PC-9 (cell line): ENCODE data around the gene FKBP7. TPM values are rescaled to one million over a fixed set of nuclear protein-coding genes. Genes with fewer than 3 reads are reported as not detected.

Experiments used
- BruUV-seq: library from RNA; stranded (reverse); fragments of 400-500 nt; replicated peaks from 2 replicates; lab custom pipeline; 2021; lab: Mats Ljungman, UMichigan
- CTCF ChIA-PET: fragments of 300-600 bp; sonication (Branson Sonifier 250); formaldehyde crosslinking; loops from one replicate; lab custom pipeline; 2022; ENCODE audit warnings: antibody characterized with exemption; lab: Charles Lee
- POLR2A ChIA-PET: fragments of 300-600 bp; sonication (Branson Sonifier 250); formaldehyde crosslinking; loops from one replicate; lab custom pipeline; 2022; ENCODE audit warnings: antibody characterized with exemption; ENCODE audit not compliant: unreplicated experiment; lab: Charles Lee
- DNase-seq, 2 experiments: peaks; one replicate each; pipeline versions ENCODE4 v3.0.0 to v3.0.0-alpha.2; 2015 to 2022; ENCODE audit warnings: mixed read lengths in 1 of 2
- H2AFZ ChIP-seq: fragments of 200-600 bp; sonication (generic); 2 replicates; pipeline ENCODE4 v1.8.1; 2017; ENCODE audit warnings: antibody characterized with exemption
- H3F3A ChIP-seq: fragments of 200-600 bp; sonication (generic); 2 replicates; pipeline ENCODE4 v1.8.1; 2017; ENCODE audit warnings: antibody characterized with exemption, mild to moderate bottlenecking, low read depth; ENCODE audit not compliant: insufficient read depth
- H3K27ac ChIP-seq: fragments of 200-600 bp; sonication (generic); 2 replicates; pipeline ENCODE4 v1.6.1; 2016; ENCODE audit warnings: mixed run types
- H3K27me3 ChIP-seq: fragments of 200-600 bp; sonication (generic); 2 replicates; pipeline ENCODE4 v1.6.1; 2016; ENCODE audit warnings: low read depth, mixed run types; ENCODE audit not compliant: insufficient read depth
- H3K36me3 ChIP-seq: fragments of 200-600 bp; sonication (generic); 2 replicates; pipeline ENCODE4 v1.6.1; 2016; ENCODE audit warnings: low read depth, mixed run types
- H3K4me1 ChIP-seq: fragments of 200-600 bp; sonication (generic); replicated peaks from 2 replicates; pipeline ENCODE4 v1.6.1; 2016; ENCODE audit warnings: mixed run types; ENCODE audit not compliant: insufficient read depth
- H3K4me2 ChIP-seq: fragments of 200-600 bp; sonication (generic); 2 replicates; pipeline ENCODE4 v1.6.1; 2017; ENCODE audit warnings: mixed run types
- H3K4me3 ChIP-seq: fragments of 200-600 bp; sonication (generic); 2 replicates; pipeline ENCODE4 v1.6.1; 2016; ENCODE audit warnings: mixed run types
- H3K79me2 ChIP-seq: fragments of 200-600 bp; sonication (generic); 2 replicates; pipeline ENCODE4 v1.6.1; 2017; ENCODE audit warnings: low read depth, mixed run types
- H3K9me2 ChIP-seq: fragments of 200-600 bp; sonication (generic); 2 replicates; pipeline ENCODE4 v1.8.1; 2017; ENCODE audit warnings: mild to moderate bottlenecking; ENCODE audit not compliant: insufficient read depth
- H3K9me3 ChIP-seq: fragments of 200-600 bp; sonication (generic); 2 replicates; pipeline ENCODE4 v1.8.1; 2016; ENCODE audit warnings: low read depth; ENCODE audit not compliant: insufficient read depth
- H4K20me1 ChIP-seq: fragments of 200-600 bp; sonication (generic); 2 replicates; pipeline ENCODE4 v1.8.1; 2017; ENCODE audit not compliant: insufficient read depth
- CTCF ChIP-seq: fragments of 200-600 bp; sonication (generic); conservative IDR thresholded peaks from 2 replicates; pipeline ENCODE4 v1.6.1; 2017; ENCODE audit warnings: mixed run types, antibody characterized with exemption, mild to moderate bottlenecking, moderate library complexity
- EZH2 ChIP-seq: fragments of 200-600 bp; sonication (generic); IDR thresholded peaks from 2 replicates; pipeline ENCODE4 v1.8.0; 2017; ENCODE audit warnings: antibody characterized with exemption, low read depth
- intact Hi-C: fragments of 100-400 bp; cut with micrococcal nuclease; formaldehyde crosslinking; loops from one replicate; pipeline ENCODE4 v1.10.0; 2022; ENCODE audit not compliant: unreplicated experiment
- total RNA-seq: library from RNA; stranded (reverse); gene quantifications from 2 replicates; pipeline ENCODE4 v1.2.3, GENCODE V29; 2021

The FKBP7 gene
- total RNA-seq, 1 experiment from 2014 or later: 6.1 TPM

DNA sequence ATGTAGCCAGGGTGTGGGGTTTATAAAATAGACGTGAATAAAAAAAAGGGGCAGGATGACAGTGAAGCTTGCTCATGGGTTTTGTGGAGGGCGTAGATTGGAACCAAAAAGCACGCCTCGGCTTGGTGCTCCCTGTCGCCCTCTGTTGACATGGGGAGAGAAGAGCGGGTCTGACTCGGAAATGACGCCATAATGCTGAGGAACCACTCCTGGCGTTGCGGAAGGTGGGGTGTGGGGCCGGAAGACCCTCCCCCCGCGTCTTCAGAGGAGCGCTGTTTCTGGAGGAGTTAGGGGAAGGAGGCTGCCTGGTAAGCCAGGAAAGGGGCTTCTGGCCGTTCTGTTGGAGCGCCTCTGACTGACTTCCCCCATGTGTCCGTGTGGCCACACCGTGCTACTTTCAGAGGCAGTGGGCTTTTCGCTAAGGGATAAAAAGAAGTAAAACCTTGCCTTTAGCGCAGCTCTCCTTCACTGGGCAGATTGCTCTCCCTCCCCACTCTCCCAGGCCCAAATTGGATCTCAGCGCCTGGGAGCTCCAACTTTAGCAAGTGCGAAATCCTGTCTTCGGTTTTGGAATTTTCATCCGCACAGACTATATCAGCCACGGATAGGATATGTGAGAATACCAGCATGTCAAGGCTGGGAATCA is 44.7 kb upstream of the FKBP7 start:
- DNase-seq: peak; percentile 85 to 92
- CTCF ChIA-PET: interaction anchor here (0.6 to 0.7 kb wide), 2 partner anchors 70 to 745 kb away, joined by 4 read pairs; no protein-coding TSS in a partner anchor
- H3K36me3 ChIP-seq: no peaks in the 10 kb centered on the region; the same call in 1 of the 2 replicates
- H3K4me2 ChIP-seq: peak overlapping the region; percentile 87
- peaks cover 10% of the 10 kb centered on the region for H3K4me1 ChIP-seq
- TF ChIP-seq CTCF: peak; percentile 97
- no peak for TF ChIP-seq EZH2
- no peaks in the 10 kb centered on the region for H4K20me1 ChIP-seq
- H3F3A ChIP-seq: peaks cover 12% of the 10 kb centered on the region; the same call in 1 of the 2 replicates
- peaks cover 44% of the 10 kb centered on the region for H3K79me2 ChIP-seq
- BruUV-seq: TSS peak; percentile 46
- H3K27me3 ChIP-seq: no peaks in the 10 kb centered on the region
- POLR2A ChIA-PET: interaction anchor here (0.5 to 1.5 kb wide), 4 partner anchors 42 to 1041 kb away, joined by 3 to 4 read pairs (median 3); partner anchors contain the start of genes PJVK and PRKRA
- intact Hi-C loops: loop anchor here (1.0 to 10.0 kb wide), 4 partner anchors 43 to 411 kb away; partner anchors contain the start of genes PLEKHA3 and RBM45
- H3K27ac ChIP-seq: peak overlapping the region; percentile 30
- no peaks in the 10 kb centered on the region for H3K9me3 ChIP-seq
- H3K4me3 ChIP-seq: peak overlapping the region; percentile 78
- H2AFZ ChIP-seq: peak overlapping the region; percentile 88
- H3K9me2 ChIP-seq: no peaks in the 10 kb centered on the region

GRCh38 chr2:178521304-178522150 is 43.1 kb upstream of the FKBP7 start:
- no peak overlapping the region for H3K4me3 ChIP-seq
- CTCF ChIA-PET: no interaction called here
- TF ChIP-seq CTCF (no peak), EZH2 (no peak)

DNA sequence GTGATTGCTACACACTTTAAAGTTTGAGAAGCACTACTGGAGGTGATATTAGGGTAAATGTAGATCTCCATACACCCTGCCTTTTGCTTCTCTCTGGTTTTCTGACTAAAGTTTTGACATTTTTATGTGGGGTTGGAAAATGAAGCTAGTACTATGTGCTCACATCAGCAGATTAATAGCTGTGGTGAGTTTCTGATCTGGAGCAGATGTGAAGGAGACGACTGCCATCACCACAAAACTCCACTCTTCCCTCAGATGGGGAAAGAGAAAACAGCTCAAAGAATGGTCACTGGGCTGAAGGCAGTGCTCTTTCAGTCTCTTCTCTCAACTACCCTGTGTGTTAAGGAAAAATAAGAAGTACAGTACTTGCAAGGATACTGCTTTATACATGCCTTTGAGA is 39.1 kb upstream of the FKBP7 start:
- peaks cover 26% of the 10 kb centered on the region for H3K4me1 ChIP-seq
- H3K27ac ChIP-seq: no peak overlapping the region
- no TSS peak for BruUV-seq
- no peaks in the 10 kb centered on the region for H3K79me2 ChIP-seq
- no peaks in the 10 kb centered on the region for H3K27me3 ChIP-seq
- H3K4me2 ChIP-seq: no peak overlapping the region
- DNase-seq: no peak
- no peaks in the 10 kb centered on the region; the same call in 1 of the 2 replicates for H3K9me3 ChIP-seq
- H3F3A ChIP-seq: peaks cover 24% of the 10 kb centered on the region
- TF ChIP-seq EZH2 (no peak), CTCF (no peak)
- H2AFZ ChIP-seq: no peak overlapping the region
- H4K20me1 ChIP-seq: no peaks in the 10 kb centered on the region
- POLR2A ChIA-PET: no interaction called here
- no peak overlapping the region for H3K4me3 ChIP-seq
- peaks cover 15% of the 10 kb centered on the region for H3K36me3 ChIP-seq
- H3K9me2 ChIP-seq: no peaks in the 10 kb centered on the region
- intact Hi-C loops: no loop called here
- CTCF ChIA-PET: interaction anchor here (0.7 to 1.1 kb wide), 2 partner anchors 9 to 35 kb away, joined by 3 to 5 read pairs; no protein-coding TSS in a partner anchor

More at GRCh38 chr2:178521304-178522150, 43.1 kb upstream of the FKBP7 start:
- Histone ChIP-seq H3K27ac (no peak overlapping the region), H3K9me3 (no peaks in the 10 kb centered on the region), H3K4me1 (peaks cover 10% of the 10 kb centered on the region), H4K20me1 (no peaks in the 10 kb centered on the region), H2AFZ (no peak overlapping the region), H3K4me2 (no peak overlapping the region), H3K27me3 (no peaks in the 10 kb centered on the region), H3F3A (peaks cover 12% of the 10 kb centered on the region; the same call in 1 of the 2 replicates), H3K9me2 (no peaks in the 10 kb centered on the region), H3K79me2 (peaks cover 29% of the 10 kb centered on the region), H3K36me3 (no peaks in the 10 kb centered on the region; the same call in 1 of the 2 replicates)
- no peak for DNase-seq
- intact Hi-C loops: loop anchor here (5.0 to 10.0 kb wide), 2 partner anchors 227 to 409 kb away; partner anchors contain the start of gene RBM45
- POLR2A ChIA-PET: no interaction called here
- BruUV-seq: no TSS peak
